GM12801 (cell line): ENCODE results near the gene FBXO2.

Experiments used
- CTCF ChIP-seq: IDR thresholded peaks from one replicate; pipeline ENCODE4 v1.5.1; 2011; ENCODE audit warnings: control low read depth; ENCODE audit not compliant: insufficient read length; ENCODE audit errors: extremely low read depth

Gene FBXO2

GRCh38 chr1:11657654-11658053 is 3.4 kb upstream of the FBXO2 start:
- TF ChIP-seq CTCF = no peak

GRCh38 chr1:11654939-11655808 is 945 bp upstream of the FBXO2 start:
- no peak for TF ChIP-seq CTCF

- no peak for TF ChIP-seq CTCF
Observed at GRCh38 chr1:11653861-11654136, 430 bp downstream of the FBXO2 start.

- TF ChIP-seq CTCF = no peak
Observed at GRCh38 chr1:11653101-11653860, 948 bp downstream of the FBXO2 start.

- TF ChIP-seq CTCF = no peak
Observed at GRCh38 chr1:11652203-11652780, 1.9 kb downstream of the FBXO2 start.

GRCh38 chr1:11651017-11651416 is 3.2 kb downstream of the FBXO2 start:
- TF ChIP-seq CTCF = no peak

- TF ChIP-seq CTCF = no peak
Observed at GRCh38 chr1:11650331-11650991, 3.8 kb downstream of the FBXO2 start.
